SK-N-SH (cell line): Measurements from ENCODE around the gene NAV1. TPM values are rescaled to one million over a fixed set of nuclear protein-coding genes. Genes with fewer than 3 reads are reported as not detected.
A peak's percentile ranks its signal among the peaks of the same experiment; 100 is the strongest.
"Not testable (repeated sequence)": the region's sequence is repeated elsewhere in the genome, so short reads cannot be mapped to it uniquely, and the experiment has no call there.

ENCODE experiments used
- CTCF ChIA-PET: fragments of 300-600, 350-600 bp; formaldehyde crosslinking; extraction: SDS; loops from one replicate; lab custom pipeline; 2021; lab: Yijun Ruan, JAX
- POLR2A ChIA-PET: fragments of 350-600 bp; sonication (Branson Sonifier 250); formaldehyde crosslinking; extraction: SDS; loops from one replicate; lab custom pipeline; 2020; ENCODE audit warnings: antibody characterized with exemption, inconsistent platforms; lab: Yijun Ruan, JAX
- DNase-seq: peaks from one replicate; pipeline ENCODE4 v3.0.0; 2012
- H2AFZ ChIP-seq: fragments of 200-600 bp; sonication (generic); 2 replicates; pipeline ENCODE4 v1.8.1; 2016; ENCODE audit warnings: antibody characterized with exemption, mild to moderate bottlenecking, low read depth
- H3F3A ChIP-seq: fragments of 200-600 bp; sonication (generic); replicated peaks from 2 replicates; pipeline ENCODE3; 2016; ENCODE audit warnings: antibody characterized with exemption, mild to moderate bottlenecking; ENCODE audit not compliant: insufficient read depth
- H3K27ac ChIP-seq, 2 experiments: fragments of 200-500 bp in 1 of 2; fragments of 200-600 bp in 1 of 2; sonication (Bioruptor generic) in 1 of 2; sonication (generic), shearing (Covaris generic) in 1 of 2; 2 replicates each; pipeline versions ENCODE4 v1.5.1 to v1.6.1; 2014 to 2016; ENCODE audit warnings: low read depth in 2 of 2, inconsistent platforms in 1 of 2, low read length in 1 of 2, mild to moderate bottlenecking in 1 of 2, mixed read lengths in 1 of 2
- H3K27me3 ChIP-seq: fragments of 200-600 bp; sonication (generic), shearing (Covaris generic); 2 replicates; pipeline ENCODE4 v1.6.1; 2016; ENCODE audit warnings: mixed run types; ENCODE audit not compliant: insufficient read depth
- H3K36me3 ChIP-seq, 2 experiments: fragments of 200-500 bp in 1 of 2; fragments of 200-600 bp in 1 of 2; sonication (Bioruptor generic) in 1 of 2; sonication (generic) in 1 of 2; replicated peaks in 1 of 2; 2 replicates each; pipeline versions ENCODE3 to v1.5.1; 2014 to 2016; ENCODE audit warnings: low read length in 1 of 2, mild to moderate bottlenecking in 1 of 2; ENCODE audit not compliant: insufficient read depth in 2 of 2, control insufficient read depth in 1 of 2
- H3K4me1 ChIP-seq, 2 experiments: fragments of 200-500 bp in 1 of 2; fragments of 200-600 bp in 1 of 2; sonication (Bioruptor generic) in 1 of 2; sonication (generic), shearing (Covaris generic) in 1 of 2; 2 replicates each; pipeline versions ENCODE4 v1.5.1 to v1.6.1; 2014 to 2016; ENCODE audit warnings: low read depth in 1 of 2, low read length in 1 of 2, mixed run types in 1 of 2; ENCODE audit not compliant: insufficient read depth in 2 of 2, control insufficient read depth in 1 of 2
- H3K4me2 ChIP-seq: fragments of 200-600 bp; sonication (generic), shearing (Covaris generic); 2 replicates; pipeline ENCODE4 v1.6.1; 2017; ENCODE audit warnings: mixed run types
- H3K4me3 ChIP-seq, 2 experiments: fragments of 200-500 bp in 1 of 2; fragments of 200-600 bp in 1 of 2; sonication (Bioruptor generic) in 1 of 2; sonication (generic), shearing (Covaris generic) in 1 of 2; 2 replicates each; pipeline versions ENCODE4 v1.5.1 to v1.8.1; 2014 to 2016; ENCODE audit warnings: low read depth in 2 of 2, inconsistent platforms in 1 of 2, low read length in 1 of 2, mild to moderate bottlenecking in 1 of 2, mixed read lengths in 1 of 2, moderate library complexity in 1 of 2
- H3K79me2 ChIP-seq: fragments of 200-600 bp; sonication (generic); 2 replicates; pipeline ENCODE4 v1.8.1; 2017; ENCODE audit warnings: mild to moderate bottlenecking; ENCODE audit not compliant: insufficient read depth
- H3K9ac ChIP-seq: fragments of 200-600 bp; sonication (generic); 2 replicates; pipeline ENCODE4 v1.6.1; 2017; ENCODE audit warnings: mixed run types
- H3K9me2 ChIP-seq: fragments of 200-600 bp; sonication (generic); 2 replicates; pipeline ENCODE4 v1.6.1; 2017; ENCODE audit warnings: mixed run types
- H3K9me3 ChIP-seq: fragments of 200-600 bp; sonication (generic); 2 replicates; pipeline ENCODE4 v1.6.1; 2017; ENCODE audit warnings: mixed run types, mild to moderate bottlenecking, moderate library complexity
- H4K20me1 ChIP-seq: fragments of 200-600 bp; sonication (generic); 2 replicates; pipeline ENCODE4 v1.6.1; 2017; ENCODE audit warnings: mild to moderate bottlenecking, mixed run types; ENCODE audit not compliant: insufficient read depth
- ELF1 ChIP-seq: IDR thresholded peaks from 2 replicates; pipeline ENCODE4 v1.4.0; 2012
- FOXM1 ChIP-seq: IDR thresholded peaks from 2 replicates; pipeline ENCODE4 v1.4.0; 2012; ENCODE audit warnings: low read depth, mild to moderate bottlenecking
- GABPA ChIP-seq: IDR thresholded peaks from 2 replicates; pipeline ENCODE4 v1.4.0; 2012; ENCODE audit warnings: low read depth, mild to moderate bottlenecking
- JUND ChIP-seq: IDR thresholded peaks from 2 replicates; pipeline ENCODE4 v1.4.0; 2012
- MEF2A ChIP-seq: IDR thresholded peaks from 2 replicates; pipeline ENCODE4 v1.4.0; 2012; ENCODE audit warnings: low read depth, borderline replicate concordance
- RAD21 ChIP-seq: IDR thresholded peaks from 2 replicates; pipeline ENCODE4 v1.6.1; 2012; ENCODE audit warnings: mild to moderate bottlenecking, low read length
- RFX5 ChIP-seq: IDR thresholded peaks from 2 replicates; pipeline ENCODE4 v1.6.1; 2012; ENCODE audit warnings: mild to moderate bottlenecking, improper control_type of control experiment, low read length
- RXRA ChIP-seq: IDR thresholded peaks from 2 replicates; pipeline ENCODE4 v1.4.0; 2012; ENCODE audit warnings: low read depth, mild to moderate bottlenecking, borderline replicate concordance
- TCF12 ChIP-seq: IDR thresholded peaks from 2 replicates; pipeline ENCODE4 v1.4.0; 2012
- TEAD4 ChIP-seq: IDR thresholded peaks from 2 replicates; pipeline ENCODE4 v1.4.0; 2012; ENCODE audit warnings: mild to moderate bottlenecking, borderline replicate concordance; ENCODE audit not compliant: insufficient read depth
- YY1 ChIP-seq: IDR thresholded peaks from 2 replicates; pipeline ENCODE4 v1.4.0; 2012; ENCODE audit warnings: low read depth, mild to moderate bottlenecking
- WGBS: methylation state at CpG from one replicate; pipeline ENCODE4 v1.1.6; 2017; ENCODE audit warnings: low lambda C conversion rate; 5-methylcytosine and 5-hydroxymethylcytosine counted together
- polyA plus RNA-seq, 3 experiments: library from polyadenylated mRNA; depleted of rRNA; stranded (reverse); fragments of >200 nt; gene quantifications; 2 replicates each; pipeline ENCODE4 v1.2.3, GENCODE V29; 2012
- TF ChIP-seq, protein P1 (sequence below): fragments of 150-350 bp; IDR thresholded peaks from 2 replicates; pipeline ENCODE4 v1.6.1; 2017; ENCODE audit warnings: antibody characterized with exemption, low read length, low read depth, borderline replicate concordance
- TF ChIP-seq, protein P2 (sequence below): IDR thresholded peaks from 2 replicates; pipeline ENCODE4 v1.4.0; 2012; ENCODE audit warnings: low read depth, borderline replicate concordance

Gene NAV1
- polyA plus RNA-seq, 1 of the 3 experiments (the other 2 are of a cell fraction) = 16.1 TPM

- Histone ChIP-seq H3K36me3 (peaks cover 0 to 48% of the 10 kb centered on the region in 2 experiments), H3F3A (peaks cover 47% of the 10 kb centered on the region), H3K9ac (no peak overlapping the region)
- CTCF ChIA-PET = interaction anchor here (0.8 to 1.2 kb wide), 3 partner anchors 11 to 19 kb away, joined by 3 to 4 read pairs (median 3); no protein-coding TSS in a partner anchor
- POLR2A ChIA-PET = interaction anchor here (0.7 kb wide), 1 partner anchor 130 kb away, joined by 3 read pairs; no protein-coding TSS in a partner anchor
- no peak for TF ChIP-seq RFX5
- TF ChIP-seq TCF12 = no peak
- TF ChIP-seq ELF1 = no peak
- TF ChIP-seq, protein P1, sequence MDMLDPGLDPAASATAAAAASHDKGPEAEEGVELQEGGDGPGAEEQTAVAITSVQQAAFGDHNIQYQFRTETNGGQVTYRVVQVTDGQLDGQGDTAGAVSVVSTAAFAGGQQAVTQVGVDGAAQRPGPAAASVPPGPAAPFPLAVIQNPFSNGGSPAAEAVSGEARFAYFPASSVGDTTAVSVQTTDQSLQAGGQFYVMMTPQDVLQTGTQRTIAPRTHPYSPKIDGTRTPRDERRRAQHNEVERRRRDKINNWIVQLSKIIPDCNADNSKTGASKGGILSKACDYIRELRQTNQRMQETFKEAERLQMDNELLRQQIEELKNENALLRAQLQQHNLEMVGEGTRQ = no peak
- TF ChIP-seq MEF2A = no peak
- TF ChIP-seq, protein P2, sequence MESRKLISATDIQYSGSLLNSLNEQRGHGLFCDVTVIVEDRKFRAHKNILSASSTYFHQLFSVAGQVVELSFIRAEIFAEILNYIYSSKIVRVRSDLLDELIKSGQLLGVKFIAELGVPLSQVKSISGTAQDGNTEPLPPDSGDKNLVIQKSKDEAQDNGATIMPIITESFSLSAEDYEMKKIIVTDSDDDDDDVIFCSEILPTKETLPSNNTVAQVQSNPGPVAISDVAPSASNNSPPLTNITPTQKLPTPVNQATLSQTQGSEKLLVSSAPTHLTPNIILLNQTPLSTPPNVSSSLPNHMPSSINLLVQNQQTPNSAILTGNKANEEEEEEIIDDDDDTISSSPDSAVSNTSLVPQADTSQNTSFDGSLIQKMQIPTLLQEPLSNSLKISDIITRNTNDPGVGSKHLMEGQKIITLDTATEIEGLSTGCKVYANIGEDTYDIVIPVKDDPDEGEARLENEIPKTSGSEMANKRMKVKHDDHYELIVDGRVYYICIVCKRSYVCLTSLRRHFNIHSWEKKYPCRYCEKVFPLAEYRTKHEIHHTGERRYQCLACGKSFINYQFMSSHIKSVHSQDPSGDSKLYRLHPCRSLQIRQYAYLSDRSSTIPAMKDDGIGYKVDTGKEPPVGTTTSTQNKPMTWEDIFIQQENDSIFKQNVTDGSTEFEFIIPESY = no peak
- TF ChIP-seq TEAD4 = no peak
- no peak for TF ChIP-seq RAD21
- no peak for TF ChIP-seq RXRA
- TF ChIP-seq YY1 = no peak
- no peak for TF ChIP-seq JUND
- TF ChIP-seq GABPA = no peak
- TF ChIP-seq FOXM1 = no peak
- TF ChIP-seq, all 33 proteins: peak for 0
- Histone ChIP-seq H3K9me3 (no peaks in the 10 kb centered on the region), H2AFZ (no peak overlapping the region), H3K4me3 (no peak overlapping the region), H3K27ac (0 out of 4 replicates have a peak overlapping the region, but pooled peaks of 1 of the 2 experiments have one; percentile 16), H3K4me2 (no peak overlapping the region), H3K79me2 (peaks cover 100% of the 10 kb centered on the region), H3K4me1 (peaks cover 13 to 18% of the 10 kb centered on the region in 2 experiments), H3K9me2 (no peaks in the 10 kb centered on the region), H3K27me3 (no peaks in the 10 kb centered on the region), H4K20me1 (peaks cover 96% of the 10 kb centered on the region)
- DNase-seq = no peak
- 94% methylated on average over 4 of the region's 5 CpGs for WGBS
Observed at GRCh38 chr1:201578008-201578888, 39.3 kb downstream of the NAV1 start.

DNA sequence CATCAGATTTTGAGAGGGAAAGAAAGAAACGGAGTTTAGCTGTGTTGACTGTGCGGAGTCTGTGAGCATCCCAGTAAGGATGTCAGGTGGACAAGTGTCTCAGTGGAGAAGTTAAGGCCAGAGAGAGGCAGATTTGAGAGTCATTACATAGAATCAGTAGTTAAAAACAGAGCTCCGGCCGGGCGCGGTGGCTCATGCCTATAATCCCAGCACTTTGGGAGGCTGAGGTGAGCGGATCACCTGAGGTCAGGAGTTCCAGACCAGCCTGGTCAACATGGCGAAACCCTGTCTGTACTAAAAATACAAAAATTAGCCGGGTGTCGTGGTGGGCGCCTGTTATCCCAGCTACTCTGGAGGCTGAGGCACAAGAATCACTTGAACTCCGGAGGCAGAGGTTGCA, 42.4 kb downstream of the NAV1 start:
- DNase-seq = not testable (repeated sequence)

More for the DNA sequence above, 42.4 kb downstream of the NAV1 start:
- CTCF ChIA-PET = interaction anchor here (0.8 to 5.3 kb wide), 3 partner anchors 38 to 123 kb away, joined by 4 to 17 read pairs (median 6); no protein-coding TSS in a partner anchor
- H2AFZ ChIP-seq, POLR2A ChIA-PET, H3K4me3 ChIP-seq, H3K9me2 ChIP-seq, H3K9me3 ChIP-seq, H3K27me3 ChIP-seq, H3K9ac ChIP-seq, H3K4me2 ChIP-seq: not testable (repeated sequence)
- H3F3A ChIP-seq = peaks cover 72% of the 10 kb centered on the region
- peaks cover 70% of the 10 kb centered on the region for H4K20me1 ChIP-seq
- H3K36me3 ChIP-seq = peaks cover 0 to 28% of the 10 kb centered on the region in 2 experiments
- peaks cover 98% of the 10 kb centered on the region for H3K79me2 ChIP-seq
- peaks cover 18 to 48% of the 10 kb centered on the region in 2 experiments for H3K4me1 ChIP-seq
- WGBS = 96% methylated on average over 12 of the region's 12 CpGs
- H3K27ac ChIP-seq = peak overlapping the region in 1 of 2 experiments; percentile 88; a peak in 2 of 4 replicates
